ENCODE data around the gene PCSK5.
A peak's percentile ranks its signal among the peaks of the same experiment; 100 is the strongest.
"Not testable (repeated sequence)": the region's sequence is repeated elsewhere in the genome, so short reads cannot be mapped to it uniquely, and the experiment has no call there.

The PCSK5 gene

GRCh38 chr9:75889977-75890471, 449 bp upstream of the PCSK5 start:
- peak; percentile 37 to 44 for DNase-seq (ENCODE audit: low read depth in 2 of 2)

GRCh38 chr9:75891277-75891741, 836 bp downstream of the PCSK5 start:
- no peak for DNase-seq (ENCODE audit: low read depth in 2 of 2)

- no peak for DNase-seq (ENCODE audit: low read depth in 2 of 2)
Observed at GRCh38 chr9:75891771-75892215, 1.3 kb downstream of the PCSK5 start.

- DNase-seq (ENCODE audit: low read depth in 2 of 2): no peak
Observed at GRCh38 chr9:75892216-75892911, 1.9 kb downstream of the PCSK5 start.

- DNase-seq (ENCODE audit: low read depth in 2 of 2): no peak
Observed at GRCh38 chr9:75893106-75893505, 2.6 kb downstream of the PCSK5 start.

- no peak for DNase-seq (ENCODE audit: low read depth in 2 of 2)
Observed at GRCh38 chr9:75894566-75894965, 4.1 kb downstream of the PCSK5 start.

GRCh38 chr9:75895112-75895511, 4.6 kb downstream of the PCSK5 start:
- DNase-seq (ENCODE audit: low read depth in 2 of 2): no peak

- no peak for DNase-seq (ENCODE audit: low read depth in 2 of 2)
Observed at GRCh38 chr9:75896193-75896592, 5.7 kb downstream of the PCSK5 start.

- not testable (repeated sequence) for DNase-seq (ENCODE audit: low read depth in 2 of 2)
Observed at GRCh38 chr9:75900893-75901524, 10.5 kb downstream of the PCSK5 start.

- no peak for DNase-seq (ENCODE audit: low read depth in 2 of 2)
Observed at GRCh38 chr9:75903785-75904360, 13.4 kb downstream of the PCSK5 start.

- no peak for DNase-seq (ENCODE audit: low read depth in 2 of 2)
Observed at GRCh38 chr9:75904364-75904763, 13.9 kb downstream of the PCSK5 start.

GRCh38 chr9:75906531-75906930, 16.1 kb downstream of the PCSK5 start:
- no peak for DNase-seq (ENCODE audit: low read depth in 2 of 2)

- DNase-seq (ENCODE audit: low read depth in 2 of 2): no peak
Observed at GRCh38 chr9:75907329-75907728, 16.9 kb downstream of the PCSK5 start.

- no peak for DNase-seq (ENCODE audit: low read depth in 2 of 2)
Observed at GRCh38 chr9:75907923-75908322, 17.4 kb downstream of the PCSK5 start.

GRCh38 chr9:75909776-75910175, 19.3 kb downstream of the PCSK5 start:
- DNase-seq (ENCODE audit: low read depth in 2 of 2): no peak

GRCh38 chr9:75910731-75911130, 20.3 kb downstream of the PCSK5 start:
- DNase-seq (ENCODE audit: low read depth in 2 of 2): peak; percentile 35 to 45

- DNase-seq (ENCODE audit: low read depth in 2 of 2): no peak
Observed at GRCh38 chr9:75911390-75911789, 20.9 kb downstream of the PCSK5 start.

- DNase-seq (ENCODE audit: low read depth in 2 of 2): no peak
Observed at GRCh38 chr9:75912951-75913350, 22.5 kb downstream of the PCSK5 start.

- no peak for DNase-seq (ENCODE audit: low read depth in 2 of 2)
Observed at GRCh38 chr9:75914002-75914401, 23.5 kb downstream of the PCSK5 start.

- DNase-seq (ENCODE audit: low read depth in 2 of 2): no peak
Observed at GRCh38 chr9:75914883-75915452, 24.5 kb downstream of the PCSK5 start.

- DNase-seq (ENCODE audit: low read depth in 2 of 2): no peak
Observed at GRCh38 chr9:75918154-75918553, 27.7 kb downstream of the PCSK5 start.

GRCh38 chr9:75918909-75919308, 28.4 kb downstream of the PCSK5 start:
- DNase-seq (ENCODE audit: low read depth in 2 of 2): no peak
